H9 (cell line): ENCODE measurements around the gene UNC5C. TPM values are rescaled to one million over a fixed set of nuclear protein-coding genes. Genes with fewer than 3 reads are reported as not detected.

ENCODE experiments used
- DNase-seq: peaks from one replicate; pipeline ENCODE4 v3.0.0-alpha.2; 2017
- H2AFZ ChIP-seq: one replicate; pipeline ENCODE4 v1.6.1; 2013; ENCODE audit warnings: mild to moderate bottlenecking, low read length, control low read depth, moderate library complexity
- H2AK5ac ChIP-seq: 2 replicates; pipeline ENCODE4 v1.6.1; 2013; ENCODE audit warnings: low read length, control low read depth, mixed read lengths; ENCODE audit not compliant: insufficient read length
- H2BK120ac ChIP-seq: one replicate; pipeline ENCODE4 v1.6.1; 2013; ENCODE audit warnings: low read depth, mild to moderate bottlenecking, low read length, control low read depth, inconsistent platforms; ENCODE audit not compliant: poor library complexity, severe bottlenecking
- H2BK12ac ChIP-seq: 2 replicates; pipeline ENCODE4 v1.6.1; 2013; ENCODE audit warnings: low read length, control low read depth, mixed read lengths, low read depth; ENCODE audit not compliant: insufficient read length
- H2BK15ac ChIP-seq: 2 replicates; pipeline ENCODE4 v1.6.1; 2013; ENCODE audit warnings: low read depth, low read length, control low read depth
- H2BK20ac ChIP-seq: one replicate; pipeline ENCODE4 v1.6.1; 2013; ENCODE audit warnings: low read depth, mild to moderate bottlenecking, low read length, control low read depth, inconsistent platforms; ENCODE audit not compliant: poor library complexity, severe bottlenecking
- H2BK5ac ChIP-seq: 2 replicates; pipeline ENCODE4 v1.6.1; 2013; ENCODE audit warnings: low read length, control low read depth, mixed read lengths; ENCODE audit not compliant: insufficient read length
- H3K14ac ChIP-seq: 2 replicates; pipeline ENCODE4 v1.6.1; 2013; ENCODE audit warnings: low read length, control low read depth; ENCODE audit not compliant: insufficient read depth
- H3K18ac ChIP-seq: 2 replicates; pipeline ENCODE4 v1.6.1; 2013; ENCODE audit warnings: low read depth, mild to moderate bottlenecking, mixed read lengths, low read length, control low read depth; ENCODE audit not compliant: insufficient read length
- H3K23ac ChIP-seq: 2 replicates; pipeline ENCODE4 v1.6.1; 2013; ENCODE audit warnings: low read length, control low read depth, mixed read lengths, low read depth; ENCODE audit not compliant: insufficient read length
- H3K23me2 ChIP-seq: 2 replicates; pipeline ENCODE4 v1.6.1; 2013; ENCODE audit warnings: low read depth, mild to moderate bottlenecking, mixed read lengths, low read length, control low read depth; ENCODE audit not compliant: insufficient read length, poor library complexity, severe bottlenecking
- H3K27ac ChIP-seq: 2 replicates; pipeline ENCODE4 v1.5.1; 2013; ENCODE audit warnings: low read length, control low read depth, mixed read lengths, low read depth; ENCODE audit not compliant: insufficient read length
- H3K27me3 ChIP-seq: 2 replicates; pipeline ENCODE4 v1.6.1; 2013; ENCODE audit warnings: low read length, control low read depth, inconsistent platforms; ENCODE audit not compliant: insufficient read depth
- H3K4ac ChIP-seq: 2 replicates; pipeline ENCODE4 v1.6.1; 2013; ENCODE audit warnings: low read depth, mild to moderate bottlenecking, control low read depth, inconsistent platforms, low read length, moderate library complexity
- H3K4me1 ChIP-seq: 2 replicates; pipeline ENCODE4 v1.6.1; 2013; ENCODE audit warnings: low read length, control low read depth, inconsistent platforms; ENCODE audit not compliant: insufficient read depth
- H3K4me2 ChIP-seq: 2 replicates; pipeline ENCODE4 v1.6.1; 2013; ENCODE audit warnings: low read length, control low read depth, mixed read lengths; ENCODE audit not compliant: insufficient read length, insufficient read depth
- H3K56ac ChIP-seq: 2 replicates; pipeline ENCODE4 v1.6.1; 2013; ENCODE audit warnings: low read depth, mild to moderate bottlenecking, mixed read lengths, low read length, control low read depth; ENCODE audit not compliant: insufficient read length
- H3K79me1 ChIP-seq: 2 replicates; pipeline ENCODE4 v1.6.1; 2013; ENCODE audit warnings: low read depth, mild to moderate bottlenecking, moderate library complexity, low read length, control low read depth, inconsistent platforms; ENCODE audit not compliant: insufficient read depth, poor library complexity, severe bottlenecking
- H3K79me2 ChIP-seq: 2 replicates; pipeline ENCODE4 v1.6.1; 2013; ENCODE audit warnings: low read length, control low read depth, inconsistent platforms; ENCODE audit not compliant: insufficient read depth
- H3K9ac ChIP-seq: 2 replicates; pipeline ENCODE4 v1.6.1; 2013; ENCODE audit warnings: low read length, control low read depth, mixed read lengths; ENCODE audit not compliant: insufficient read length; ENCODE audit errors: extremely low read depth
- H3K9me3 ChIP-seq: one replicate; pipeline ENCODE4 v1.6.1; 2013; ENCODE audit warnings: low read depth, low read length, inconsistent platforms; ENCODE audit not compliant: control insufficient read depth
- H3T11ph ChIP-seq: one replicate; pipeline ENCODE4 v1.6.1; 2013; ENCODE audit warnings: mild to moderate bottlenecking, low read length, control low read depth, inconsistent platforms
- H4K20me1 ChIP-seq: one replicate; pipeline ENCODE4 v1.6.1; 2013; ENCODE audit not compliant: control insufficient read depth, insufficient read length, insufficient read depth
- H4K5ac ChIP-seq: 2 replicates; pipeline ENCODE4 v1.6.1; 2013; ENCODE audit warnings: low read depth, mild to moderate bottlenecking, mixed read lengths, low read length, control low read depth; ENCODE audit not compliant: insufficient read length
- H4K8ac ChIP-seq: replicated peaks from 2 replicates; pipeline ENCODE4 v1.6.1; 2013; ENCODE audit warnings: low read length, control low read depth, mixed read lengths, low read depth; ENCODE audit not compliant: insufficient read length
- H4K91ac ChIP-seq: 2 replicates; pipeline ENCODE4 v1.6.1; 2013; ENCODE audit warnings: low read depth, mild to moderate bottlenecking, moderate library complexity, mixed read lengths, low read length, control low read depth; ENCODE audit not compliant: insufficient read length
- H3K27ac Mint-ChIP-seq, 3 experiments: 2 replicates in 2 of 3; 3 replicates in 1 of 3; pipeline ENCODE4 v1.8.0; 2020 to 2021; ENCODE audit warnings: mixed read lengths in 3 of 3, mild to moderate bottlenecking in 1 of 3, moderate library complexity in 1 of 3
- H3K27me3 Mint-ChIP-seq: 2 replicates; pipeline ENCODE4 v1.8.0; 2021; ENCODE audit warnings: low read depth, mild to moderate bottlenecking, moderate library complexity, mixed read lengths
- H3K36me3 Mint-ChIP-seq, 3 experiments: 2 replicates in 2 of 3; 3 replicates in 1 of 3; pipeline ENCODE4 v1.8.0; 2020 to 2021; ENCODE audit warnings: low read depth in 3 of 3, mixed read lengths in 3 of 3; ENCODE audit not compliant: insufficient read depth in 1 of 3
- H3K4me1 Mint-ChIP-seq, 2 experiments: 2 replicates each; pipeline ENCODE4 v1.8.0; 2020; ENCODE audit warnings: mixed read lengths in 2 of 2
- H3K4me3 Mint-ChIP-seq, 2 experiments: 2 replicates in 1 of 2; 3 replicates in 1 of 2; pipeline ENCODE4 v1.8.0; 2020 to 2021; ENCODE audit warnings: mild to moderate bottlenecking in 2 of 2, mixed read lengths in 2 of 2, moderate library complexity in 1 of 2
- H3K9me3 Mint-ChIP-seq, 2 experiments: 2 replicates in 1 of 2; 3 replicates in 1 of 2; pipeline ENCODE4 v1.8.0; 2020; ENCODE audit warnings: mild to moderate bottlenecking in 2 of 2, mixed read lengths in 2 of 2, moderate library complexity in 1 of 2
- WGBS: extraction: QIAGEN DNeasy Blood & Tissue Kit; methylation state at CpG from one replicate; pipeline ENCODE4 v1.1.7; 2013; ENCODE audit warnings: missing lambda C conversion rate, low lambda C conversion rate, mixed read lengths; ENCODE audit not compliant: insufficient read length; ENCODE audit errors: extremely low coverage; 5-methylcytosine and 5-hydroxymethylcytosine counted together
- total RNA-seq: library from RNA; stranded (reverse); gene quantifications from 2 replicates; pipeline ENCODE4 v1.2.1, GENCODE V29; 2021
- TF ChIP-seq, protein P1 (sequence below): fragments of 200-600 bp; sonication (generic); conservative IDR thresholded peaks from 3 replicates; pipeline ENCODE4 v1.8.0; 2021; ENCODE audit warnings: antibody characterized with exemption, mild to moderate bottlenecking

UNC5C gene
- total RNA-seq, 1 experiment from 2014 or later: not detected

DNA sequence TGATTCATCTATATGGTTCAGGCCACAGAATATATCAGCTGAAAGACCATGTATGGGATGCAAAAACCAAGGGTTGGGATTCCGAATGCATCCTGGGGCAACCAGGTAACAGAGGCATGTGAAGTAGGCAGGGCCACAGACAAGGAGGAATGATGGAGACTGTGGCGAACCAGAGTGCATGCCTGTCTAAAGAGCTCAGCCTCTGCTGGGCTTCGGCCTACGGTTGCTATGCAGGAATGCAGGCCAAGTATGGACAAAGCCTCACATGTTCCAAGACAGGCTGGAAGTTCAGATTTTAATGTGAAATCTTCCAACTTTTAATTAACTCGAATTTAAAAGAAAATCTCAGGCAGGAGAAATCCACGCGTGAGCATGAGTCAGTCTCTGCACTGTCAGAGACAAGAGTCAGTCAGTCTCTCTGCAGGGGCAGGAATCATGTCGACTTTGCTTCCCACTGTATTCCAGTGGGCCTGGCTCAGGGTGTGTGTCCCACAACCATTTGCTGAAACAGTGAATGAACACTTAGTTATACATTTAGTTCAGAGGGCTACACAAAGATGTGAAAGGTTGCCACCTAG is 344.4 kb downstream of the UNC5C start:
- Mint-ChIP-seq H3K4me3 (no peak overlapping the region), H3K4me1 (peaks cover 2 to 5% of the 10 kb centered on the region in 2 experiments), H3K27me3 (no peaks in the 10 kb centered on the region), H3K36me3 (no peaks in the 10 kb centered on the region), H3K9me3 (no peaks in the 10 kb centered on the region), H3K27ac (no peak overlapping the region)
- no peak overlapping the region for H3K27ac ChIP-seq
- no peak overlapping the region for H2BK20ac ChIP-seq
- no peak overlapping the region for H4K91ac ChIP-seq
- no peak overlapping the region for H2BK5ac ChIP-seq
- no peaks in the 10 kb centered on the region for H4K20me1 ChIP-seq
- no peak overlapping the region for H2AFZ ChIP-seq
- no peak overlapping the region for H3K4me2 ChIP-seq
- H3T11ph ChIP-seq: no peak overlapping the region
- no peak overlapping the region for H3K23ac ChIP-seq
- no peak overlapping the region for H2BK120ac ChIP-seq
- no peak overlapping the region for H2AK5ac ChIP-seq
- H3K56ac ChIP-seq: no peak overlapping the region
- no peak overlapping the region for H3K9ac ChIP-seq
- H2BK12ac ChIP-seq: no peak overlapping the region
- no peaks in the 10 kb centered on the region for H3K79me2 ChIP-seq
- H3K23me2 ChIP-seq: no peaks in the 10 kb centered on the region
- DNase-seq: no peak
- H3K18ac ChIP-seq: no peak overlapping the region
- no peak overlapping the region for H4K8ac ChIP-seq
- no peak overlapping the region for H3K14ac ChIP-seq
- H3K4ac ChIP-seq: no peak overlapping the region
- no peaks in the 10 kb centered on the region for H3K4me1 ChIP-seq
- TF ChIP-seq, protein P1, sequence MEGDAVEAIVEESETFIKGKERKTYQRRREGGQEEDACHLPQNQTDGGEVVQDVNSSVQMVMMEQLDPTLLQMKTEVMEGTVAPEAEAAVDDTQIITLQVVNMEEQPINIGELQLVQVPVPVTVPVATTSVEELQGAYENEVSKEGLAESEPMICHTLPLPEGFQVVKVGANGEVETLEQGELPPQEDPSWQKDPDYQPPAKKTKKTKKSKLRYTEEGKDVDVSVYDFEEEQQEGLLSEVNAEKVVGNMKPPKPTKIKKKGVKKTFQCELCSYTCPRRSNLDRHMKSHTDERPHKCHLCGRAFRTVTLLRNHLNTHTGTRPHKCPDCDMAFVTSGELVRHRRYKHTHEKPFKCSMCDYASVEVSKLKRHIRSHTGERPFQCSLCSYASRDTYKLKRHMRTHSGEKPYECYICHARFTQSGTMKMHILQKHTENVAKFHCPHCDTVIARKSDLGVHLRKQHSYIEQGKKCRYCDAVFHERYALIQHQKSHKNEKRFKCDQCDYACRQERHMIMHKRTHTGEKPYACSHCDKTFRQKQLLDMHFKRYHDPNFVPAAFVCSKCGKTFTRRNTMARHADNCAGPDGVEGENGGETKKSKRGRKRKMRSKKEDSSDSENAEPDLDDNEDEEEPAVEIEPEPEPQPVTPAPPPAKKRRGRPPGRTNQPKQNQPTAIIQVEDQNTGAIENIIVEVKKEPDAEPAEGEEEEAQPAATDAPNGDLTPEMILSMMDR: no peak
- no peak overlapping the region for H2BK15ac ChIP-seq
- no peaks in the 10 kb centered on the region for H3K79me1 ChIP-seq
- H3K9me3 ChIP-seq: no peaks in the 10 kb centered on the region
- no peaks in the 10 kb centered on the region for H3K27me3 ChIP-seq
- WGBS: no CpG with 5 or more reads among the region's 8 CpGs
- no peak overlapping the region for H4K5ac ChIP-seq
